Bone marrow (tissue), 2 donors: ENCODE measurements around the gene TBC1D8.

Experiments used
- DNase-seq, 2 donors: peaks; one replicate each; lab custom pipeline; 2025; lab: John Stamatoyannopoulos, UW

The TBC1D8 gene

DNA sequence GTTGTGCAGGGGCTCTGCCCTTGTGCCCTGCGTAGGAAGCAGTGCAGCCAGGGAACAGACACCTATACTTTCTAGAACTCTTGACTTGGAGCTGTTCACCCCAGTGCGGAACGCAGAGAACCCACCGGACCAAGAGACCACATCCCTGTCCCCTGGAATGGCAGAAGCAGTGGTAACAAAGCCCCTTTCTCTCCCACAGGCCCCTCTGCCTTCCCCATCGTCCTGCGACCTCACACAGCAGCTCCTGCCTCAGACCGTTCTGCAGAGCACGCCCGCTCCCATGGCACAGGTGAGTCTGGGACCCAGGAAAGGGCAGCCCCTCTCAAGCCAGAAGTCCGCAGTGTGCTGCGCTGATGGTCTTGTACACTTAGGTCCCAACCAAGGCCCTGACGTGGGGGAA is 173.7 kb downstream of the TBC1D8 start:
- DNase-seq = no peak

- no peak for DNase-seq
These were observed 174.4 kb downstream of the TBC1D8 start for GRCh38 chr2:100976645-100977391.

DNA sequence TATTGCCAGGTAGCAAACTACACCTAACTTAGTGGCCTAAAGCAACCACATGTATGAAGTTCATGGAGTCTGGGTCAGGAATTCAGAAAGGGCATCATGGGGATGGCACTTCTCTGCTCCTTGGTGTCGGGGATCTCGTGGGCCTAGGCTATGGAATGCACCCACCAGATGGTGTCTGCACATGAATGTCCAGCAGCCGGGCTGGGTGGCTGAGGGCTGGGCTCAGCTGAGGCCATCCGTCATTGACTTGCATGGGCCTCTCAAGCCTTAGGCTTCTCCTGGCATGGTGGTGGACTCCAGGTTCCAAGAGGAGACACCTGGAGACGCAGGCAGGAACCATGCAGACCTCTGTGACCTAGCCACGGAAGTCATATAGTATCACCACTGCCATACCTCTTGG is 175.1 kb downstream of the TBC1D8 start:
- no peak for DNase-seq

- DNase-seq = no peak
These were observed 175.7 kb downstream of the TBC1D8 start for GRCh38 chr2:100975521-100975785.

DNA sequence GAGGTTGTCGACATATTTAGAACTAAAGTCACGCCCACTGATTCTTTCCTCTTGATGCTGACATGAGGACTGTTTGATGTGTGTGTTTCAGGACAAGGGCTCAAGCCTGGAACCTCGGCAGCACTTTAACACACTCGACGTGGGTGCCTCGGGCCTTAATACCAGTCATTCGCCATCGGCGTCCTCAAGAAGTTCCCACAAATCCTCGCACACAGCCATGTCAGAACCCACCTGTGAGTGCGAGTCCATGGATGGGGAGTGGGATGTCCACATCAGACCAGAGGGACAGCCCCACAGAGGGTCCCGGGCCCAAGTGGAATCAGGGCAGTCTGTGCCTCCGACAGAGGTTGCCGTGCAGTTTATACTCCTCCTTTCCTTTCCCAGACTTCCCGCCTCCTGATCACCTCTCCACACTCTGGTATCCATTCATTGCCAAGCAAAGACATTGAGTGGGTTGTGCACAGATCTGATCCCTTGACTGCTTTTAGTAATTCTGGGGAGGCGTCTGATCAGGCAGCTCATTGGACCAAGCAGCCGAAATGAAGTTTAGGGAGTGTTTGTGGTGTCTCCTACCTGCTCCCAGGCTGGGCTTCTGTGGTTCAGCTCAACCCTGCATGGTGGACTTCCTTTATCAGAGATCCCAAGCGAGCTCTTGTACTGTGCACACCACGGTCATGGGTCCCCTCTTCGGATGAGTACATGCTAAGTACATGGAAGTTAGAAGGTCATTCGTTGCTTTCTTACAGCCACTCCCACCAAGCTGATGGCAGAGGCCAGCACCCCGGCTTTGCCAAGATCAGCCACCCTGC is 176.3 kb downstream of the TBC1D8 start:
- DNase-seq = no peak

DNA sequence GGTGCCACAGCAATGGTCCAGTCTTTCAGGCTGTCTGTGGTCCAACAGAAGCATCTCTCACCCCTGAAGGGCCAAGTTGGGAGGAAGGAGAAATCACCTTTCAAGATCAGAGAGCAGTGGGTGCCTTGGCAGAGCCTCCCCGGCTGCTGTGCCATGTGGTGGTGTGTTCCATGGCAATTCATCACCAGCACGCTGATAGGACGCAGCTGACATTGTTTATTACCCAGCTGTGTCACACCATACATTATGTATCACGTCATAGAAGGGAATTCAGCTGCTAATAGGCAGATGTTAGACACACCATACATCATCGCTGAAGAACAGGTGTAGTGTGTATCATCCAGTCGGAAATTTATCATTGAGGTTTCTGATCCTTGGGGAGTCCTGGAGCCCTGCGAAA is 178.7 kb downstream of the TBC1D8 start:
- no peak for DNase-seq

GRCh38 chr2:100971221-100971620 is 180.0 kb downstream of the TBC1D8 start:
- DNase-seq = no peak

GRCh38 chr2:100969998-100970397 is 181.2 kb downstream of the TBC1D8 start:
- DNase-seq = no peak

DNA sequence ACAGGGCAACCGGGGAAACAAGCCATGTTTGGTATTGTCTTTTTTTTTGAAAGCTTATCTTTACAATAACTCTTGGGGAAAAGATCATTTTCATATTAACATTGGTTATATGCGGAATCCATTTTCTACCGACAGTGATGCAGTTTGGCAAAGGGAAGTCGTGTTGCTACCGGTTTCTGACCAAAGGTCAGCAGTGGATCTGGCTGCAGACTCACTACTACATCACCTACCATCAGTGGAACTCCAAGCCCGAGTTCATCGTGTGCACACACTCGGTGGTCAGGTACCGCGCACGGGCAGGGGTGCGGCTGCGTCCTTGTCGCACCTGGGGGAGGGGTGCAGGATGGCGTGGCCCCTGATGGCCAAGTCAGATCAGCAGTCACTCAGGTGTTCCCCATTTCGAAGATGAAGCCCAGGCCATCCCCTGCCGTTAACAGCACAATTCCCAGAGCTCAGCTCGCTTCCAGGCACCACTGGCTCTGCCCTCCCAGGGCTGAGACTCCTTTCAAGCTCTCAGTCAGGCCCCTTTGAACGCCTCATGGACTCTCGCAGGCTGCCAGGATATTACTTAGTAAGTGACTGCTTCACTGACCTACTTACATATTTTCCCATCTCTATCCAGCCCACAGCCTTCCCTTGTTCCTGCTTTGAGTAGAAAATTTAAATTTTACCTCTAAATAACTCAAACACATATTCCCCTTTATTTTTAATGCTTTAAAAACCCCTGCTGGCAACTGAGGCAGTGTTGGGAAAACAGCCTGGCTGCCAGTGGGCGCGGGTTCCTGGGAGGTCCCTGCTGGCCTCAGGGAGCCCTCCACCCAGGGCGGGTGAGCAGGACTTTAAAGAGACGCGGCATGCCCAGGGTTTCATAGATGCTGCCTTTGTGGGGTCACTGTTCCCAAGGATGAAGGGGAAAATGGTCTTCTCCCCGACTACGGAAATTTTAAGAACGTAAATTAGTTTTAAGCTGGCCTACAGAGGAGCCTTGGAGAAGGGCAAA is 182.7 kb downstream of the TBC1D8 start:
- no peak for DNase-seq

GRCh38 chr2:100967716-100968115 is 183.5 kb downstream of the TBC1D8 start:
- DNase-seq = no peak

GRCh38 chr2:100965596-100965995 is 185.6 kb downstream of the TBC1D8 start:
- no peak for DNase-seq

DNA sequence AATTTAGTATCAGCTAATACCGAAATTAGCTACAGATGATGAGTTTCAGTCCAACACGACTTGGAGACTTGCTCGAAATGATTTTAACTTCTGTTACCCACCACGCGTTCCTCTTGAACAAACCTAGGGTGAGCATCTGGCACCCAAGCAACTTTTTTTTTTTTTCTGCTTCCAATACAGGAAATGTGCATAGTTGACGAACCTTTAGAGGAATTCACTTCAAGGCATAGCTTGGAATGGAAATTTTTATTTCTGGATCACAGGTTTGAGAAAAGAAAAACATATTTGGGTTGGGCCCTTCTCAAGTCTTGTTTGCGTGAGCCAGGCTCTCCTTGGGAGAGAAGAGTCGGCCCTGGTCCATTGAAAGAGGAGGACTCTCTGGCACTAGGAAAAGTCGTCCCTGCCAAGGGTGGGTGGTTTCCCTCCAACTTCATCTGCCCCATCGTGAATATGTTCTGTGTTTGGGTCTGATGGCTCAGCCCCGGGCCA is 186.5 kb downstream of the TBC1D8 start:
- DNase-seq = no peak

- DNase-seq = no peak
These were observed 187.0 kb downstream of the TBC1D8 start for GRCh38 chr2:100964222-100964621.

GRCh38 chr2:100963026-100963375 is 188.2 kb downstream of the TBC1D8 start:
- DNase-seq = no peak

DNA sequence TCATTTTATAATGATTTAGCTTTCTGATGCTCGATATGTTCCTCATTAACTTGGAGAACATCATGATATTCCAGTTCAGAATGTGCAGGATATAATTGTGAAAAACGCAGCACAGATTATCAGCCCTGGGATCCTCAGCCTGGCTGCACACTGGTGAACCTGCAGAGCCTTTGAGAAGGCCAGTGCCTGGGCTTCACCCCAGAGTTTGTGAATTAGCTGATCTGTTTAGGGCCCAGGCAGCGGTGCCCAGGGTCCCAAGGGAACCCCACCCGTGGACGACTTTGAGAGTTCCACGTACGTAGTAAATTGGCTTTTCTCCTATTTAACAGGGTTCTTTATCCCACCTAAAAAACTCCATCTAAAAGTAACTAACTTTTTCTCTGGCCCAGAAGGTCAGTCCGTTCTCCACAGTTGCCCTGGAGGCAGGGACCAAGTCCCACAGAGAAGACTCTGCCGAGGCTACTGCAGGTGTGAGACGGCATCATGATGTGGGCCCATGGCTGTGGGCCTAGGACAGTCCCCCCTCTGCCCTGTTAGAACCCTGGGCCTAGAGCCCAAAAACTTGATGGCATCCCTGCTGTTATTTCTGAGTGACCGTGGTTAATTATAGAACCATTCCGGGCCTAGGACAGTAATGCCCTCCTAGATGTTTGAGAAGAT is 188.7 kb downstream of the TBC1D8 start:
- DNase-seq = no peak

GRCh38 chr2:100960688-100961087 is 190.5 kb downstream of the TBC1D8 start:
- DNase-seq = no peak

DNA sequence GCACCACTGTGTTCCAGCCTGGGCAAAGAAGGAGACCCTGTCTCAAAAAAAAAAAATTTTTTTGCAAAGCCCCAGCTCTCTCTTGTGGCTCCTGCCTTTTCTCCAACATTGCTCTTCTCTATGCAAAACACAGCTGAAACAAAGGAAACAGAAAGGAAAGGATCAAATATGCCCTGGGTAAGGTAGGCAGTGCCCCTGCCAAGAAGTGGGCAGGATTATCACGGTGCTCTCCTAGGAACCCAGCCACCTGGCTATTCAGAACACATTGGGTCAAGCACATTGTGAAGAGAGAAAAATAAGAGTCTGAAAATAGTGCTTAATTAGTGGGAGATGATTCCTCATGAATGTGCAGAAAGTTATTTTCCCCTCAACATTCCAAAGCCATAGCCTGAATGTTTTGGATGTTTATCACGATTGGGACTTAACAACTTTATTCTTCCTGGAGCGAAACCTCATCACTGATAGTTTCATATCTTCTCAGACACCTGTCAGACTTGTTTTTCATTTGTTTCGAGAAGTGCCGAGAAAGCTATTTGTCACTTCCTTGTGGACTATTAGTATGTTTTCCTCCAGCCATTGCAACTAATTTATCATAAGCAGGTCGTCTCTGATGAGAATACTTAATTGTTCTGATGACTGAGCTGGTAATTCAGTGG is 191.8 kb downstream of the TBC1D8 start:
- no peak for DNase-seq

GRCh38 chr2:100957996-100958653 is 193.1 kb downstream of the TBC1D8 start:
- DNase-seq = no peak
